Hepatocyte (in vitro differentiated cells): ENCODE results near the gene C12orf75.

Source experiments
- CTCF ChIP-seq: fragments of 200-600 bp; sonication (generic); IDR thresholded peaks from 2 replicates; pipeline ENCODE4 v1.5.1; 2016; ENCODE audit warnings: antibody characterized with exemption, mild to moderate bottlenecking; ENCODE audit not compliant: poor library complexity
- EZH2 ChIP-seq: fragments of 200-600 bp; sonication (generic); IDR thresholded peaks from 2 replicates; pipeline ENCODE4 v1.6.1; 2016; ENCODE audit warnings: antibody characterized with exemption, mild to moderate bottlenecking, borderline replicate concordance
- EZH2phosphoT487 ChIP-seq: fragments of 200-600 bp; sonication (generic); IDR thresholded peaks from one replicate; pipeline ENCODE4 v1.6.1; 2018; ENCODE audit warnings: antibody characterized with exemption, mild to moderate bottlenecking, low read depth, moderate library complexity; ENCODE audit not compliant: unreplicated experiment, severe bottlenecking

- TF ChIP-seq CTCF (no peak), EZH2 (no peak), EZH2phosphoT487 (no peak)
Observed at GRCh38 chr12:105294886-105295479, 35.5 kb upstream of the C12orf75 start.
